SIG-M5 treated with dmso at 0.1 percent for 504 hours (cell line): ENCODE results near the gene RAB17.

Source experiments
- DNase-seq: peaks from one replicate; lab custom pipeline; 2025; ENCODE audit not compliant: unreplicated experiment; lab: John Stamatoyannopoulos, UW

RAB17 gene

GRCh38 chr2:237581326-237581725 lies 9.2 kb downstream of the RAB17 start:
- no peak for DNase-seq

GRCh38 chr2:237577956-237578870 lies 12.3 kb downstream of the RAB17 start:
- DNase-seq, result no peak

- no peak for DNase-seq
Measured at GRCh38 chr2:237577458-237577857, 13.1 kb downstream of the RAB17 start.

- no peak for DNase-seq
Measured at GRCh38 chr2:237576974-237577373, 13.6 kb downstream of the RAB17 start.

- no peak for DNase-seq
Measured at GRCh38 chr2:237575869-237576862, 14.4 kb downstream of the RAB17 start.

GRCh38 chr2:237574894-237575868 lies 15.4 kb downstream of the RAB17 start:
- DNase-seq, result no peak

GRCh38 chr2:237574467-237574866 lies 16.1 kb downstream of the RAB17 start:
- no peak for DNase-seq

- DNase-seq, result no peak
Measured at GRCh38 chr2:237573721-237574415, 16.7 kb downstream of the RAB17 start.

GRCh38 chr2:237572742-237573101 lies 17.8 kb downstream of the RAB17 start:
- DNase-seq, result no peak

GRCh38 chr2:237572021-237572741 lies 18.4 kb downstream of the RAB17 start:
- peak; percentile 90 for DNase-seq

GRCh38 chr2:237571551-237571950 lies 19.0 kb downstream of the RAB17 start:
- DNase-seq, result no peak

- DNase-seq, result no peak
Measured at GRCh38 chr2:237570776-237571335, 19.7 kb downstream of the RAB17 start.

- DNase-seq, result no peak
Measured at GRCh38 chr2:237569896-237570295, 20.6 kb downstream of the RAB17 start.

- DNase-seq, result no peak
Measured at GRCh38 chr2:237569041-237569440, 21.5 kb downstream of the RAB17 start.

- DNase-seq, result no peak
Measured at GRCh38 chr2:237568121-237568660, 22.3 kb downstream of the RAB17 start.

- DNase-seq, result no peak
Measured at GRCh38 chr2:237567276-237568029, 23.1 kb downstream of the RAB17 start.

- no peak for DNase-seq
Measured at GRCh38 chr2:237566401-237567235, 23.9 kb downstream of the RAB17 start, which contains the start of gene PRLH. TSS of gene PRLH (plus strand) at chr2:237566574. CDS start at chr2:237566574, 0 bp downstream.
